Activated T-helper 1 cell treated with anti-CD3 and anti-CD28 coated beads, Interleukin-12 subunit alpha, Interleukin-12 subunit beta, Interleukin-2, Interleukin-4 antibody, amounts not matched to agents 30 ng/mL and 10 ng/mL and 1 ng/mL, durations not matched to agents 14 hours and 24 hours and 36 hours (primary cell): Measurements from ENCODE around the gene TGFA. TPM values are rescaled to one million over a fixed set of nuclear protein-coding genes. Genes with fewer than 3 reads are reported as not detected.

Source experiments
- DNase-seq: peaks from one replicate; pipeline ENCODE4 v3.0.0; 2021; ENCODE audit warnings: low spot score
- H3K27ac Mint-ChIP-seq: one replicate; pipeline ENCODE4 v1.8.0; 2021; ENCODE audit warnings: mild to moderate bottlenecking, mixed read lengths
- H3K27me3 Mint-ChIP-seq: one replicate; pipeline ENCODE4 v1.8.0; 2022; ENCODE audit warnings: mild to moderate bottlenecking, moderate library complexity, mixed read lengths; ENCODE audit not compliant: insufficient read depth
- H3K36me3 Mint-ChIP-seq: one replicate; pipeline ENCODE4 v1.8.0; 2021; ENCODE audit warnings: low read depth, mixed read lengths
- H3K4me1 Mint-ChIP-seq: one replicate; pipeline ENCODE4 v1.8.0; 2021; ENCODE audit warnings: low read depth, mixed read lengths
- H3K4me3 Mint-ChIP-seq: one replicate; pipeline ENCODE4 v1.8.0; 2021; ENCODE audit warnings: mild to moderate bottlenecking, moderate library complexity, mixed read lengths
- H3K9me3 Mint-ChIP-seq: one replicate; pipeline ENCODE4 v1.8.0; 2021; ENCODE audit warnings: mixed read lengths
- intact Hi-C: fragments of 100-400 bp; cut with micrococcal nuclease; formaldehyde crosslinking; loops from one replicate; pipeline ENCODE4 v1.15.1; 2024
- total RNA-seq: library from RNA; stranded (reverse); gene quantifications from 2 replicates; pipeline ENCODE4 v1.2.3, GENCODE V29; 2022

TGFA gene
- total RNA-seq, 1 donor from 2014 or later, result not detected

DNA sequence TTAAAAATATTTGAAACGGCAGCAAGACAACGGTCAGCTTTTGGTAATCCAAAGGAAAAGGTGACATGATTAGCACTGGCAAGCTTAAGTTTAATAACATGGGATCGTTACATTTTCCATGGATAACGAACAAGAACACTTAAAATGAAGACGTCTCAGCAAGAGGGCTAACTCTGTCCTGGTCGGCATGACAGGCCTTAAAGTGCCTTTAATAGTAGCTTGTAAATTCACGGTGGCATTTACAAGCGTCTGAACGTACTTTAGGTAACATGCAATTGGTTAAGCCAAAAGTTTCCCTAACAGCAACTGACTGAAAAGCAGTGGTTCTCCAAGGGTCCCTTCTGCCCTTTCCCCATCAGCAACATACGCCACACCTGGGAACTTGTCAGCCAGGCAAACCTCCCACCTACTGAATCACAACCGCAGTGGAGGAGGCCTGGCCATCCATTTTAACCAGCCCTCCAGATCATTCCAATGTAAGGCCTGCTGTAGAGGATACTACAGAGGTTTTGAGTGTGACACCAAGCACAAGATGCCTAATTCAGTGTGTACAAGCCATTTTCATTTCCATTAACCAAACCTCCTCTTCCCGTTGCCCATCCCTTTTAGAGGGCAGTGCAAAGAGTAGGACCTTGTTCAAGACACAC is 4.4 kb downstream of the TGFA start:
- Mint-ChIP-seq H3K9me3 (no peaks in the 10 kb centered on the region), H3K36me3 (no peaks in the 10 kb centered on the region), H3K27me3 (peaks cover 36% of the 10 kb centered on the region), H3K27ac (no peak overlapping the region), H3K4me1 (peaks cover 16% of the 10 kb centered on the region), H3K4me3 (no peak overlapping the region)
- intact Hi-C loops, result no loop called here
- no peak for DNase-seq

DNA sequence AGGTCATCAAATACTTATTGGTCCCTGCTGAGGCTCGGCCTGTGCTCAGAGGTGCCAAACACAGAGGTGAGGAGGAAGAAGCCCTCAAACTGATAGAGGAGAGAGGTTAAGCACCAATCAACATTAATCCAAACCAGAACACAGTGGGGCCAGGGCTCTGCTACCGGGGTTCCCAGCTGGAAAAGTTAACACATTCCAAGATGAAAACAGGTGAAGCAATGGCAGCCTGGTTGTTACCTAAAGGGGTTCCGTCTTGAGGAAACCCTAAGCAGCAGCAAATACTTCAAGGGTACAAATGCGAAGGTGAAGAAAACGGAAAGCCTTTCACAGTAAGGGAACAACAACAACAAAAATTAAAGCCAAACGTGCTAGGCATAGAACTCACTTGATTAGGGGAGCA is 5.4 kb downstream of the TGFA start:
- peaks cover 12% of the 10 kb centered on the region for H3K4me1 Mint-ChIP-seq

DNA sequence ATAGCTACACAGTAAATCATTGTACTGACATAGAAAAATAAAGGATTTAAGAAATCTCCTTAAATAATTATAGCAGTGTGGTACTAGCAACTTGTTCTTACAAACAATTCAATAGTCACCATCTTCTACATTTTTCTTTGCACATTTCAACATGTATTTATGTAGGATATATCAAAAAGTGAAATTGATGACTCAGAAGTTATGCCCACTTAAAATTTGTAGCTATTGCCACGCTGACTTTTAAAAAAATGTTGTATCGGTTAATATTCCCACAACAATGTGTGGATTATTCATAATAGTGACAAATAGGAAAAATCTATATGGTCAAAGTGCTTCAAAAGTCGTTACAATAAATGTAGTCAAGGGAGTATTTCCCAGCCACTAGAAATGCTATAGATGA is 6.7 kb downstream of the TGFA start:
- H3K4me3 Mint-ChIP-seq, result no peak overlapping the region
- no peaks in the 10 kb centered on the region for H3K9me3 Mint-ChIP-seq
- peaks cover 22% of the 10 kb centered on the region for H3K27me3 Mint-ChIP-seq
- no peaks in the 10 kb centered on the region for H3K36me3 Mint-ChIP-seq
- no peak overlapping the region for H3K27ac Mint-ChIP-seq
- H3K4me1 Mint-ChIP-seq, result no peaks in the 10 kb centered on the region
- no peak for DNase-seq
- intact Hi-C loops, result no loop called here

More for the DNA sequence above, 5.4 kb downstream of the TGFA start:
- Mint-ChIP-seq H3K27me3 (peaks cover 35% of the 10 kb centered on the region), H3K36me3 (no peaks in the 10 kb centered on the region), H3K4me3 (no peak overlapping the region), H3K27ac (no peak overlapping the region), H3K9me3 (no peaks in the 10 kb centered on the region)
- intact Hi-C loops, result no loop called here
- no peak for DNase-seq

DNA sequence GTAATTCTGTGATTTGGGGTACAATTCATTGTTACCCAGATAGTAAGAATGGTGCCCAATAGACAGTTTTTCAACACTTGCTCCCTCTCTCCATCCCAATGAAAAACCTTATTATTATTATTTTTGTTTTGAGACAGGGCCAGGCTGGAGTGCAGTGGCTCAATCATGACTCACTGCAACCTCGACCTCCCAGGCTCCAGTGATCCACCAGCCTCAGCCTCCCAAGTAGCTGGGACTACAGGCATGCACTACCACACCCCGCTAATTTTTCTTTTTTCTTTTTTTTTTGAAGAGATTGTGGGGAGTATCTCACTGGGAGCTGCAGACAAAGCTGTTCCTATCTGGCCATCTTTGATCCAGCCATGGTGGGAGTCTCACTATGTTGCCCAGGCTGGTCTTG is 7.2 kb downstream of the TGFA start:
- Mint-ChIP-seq H3K9me3 (no peaks in the 10 kb centered on the region), H3K4me3 (no peak overlapping the region), H3K4me1 (no peaks in the 10 kb centered on the region)

DNA sequence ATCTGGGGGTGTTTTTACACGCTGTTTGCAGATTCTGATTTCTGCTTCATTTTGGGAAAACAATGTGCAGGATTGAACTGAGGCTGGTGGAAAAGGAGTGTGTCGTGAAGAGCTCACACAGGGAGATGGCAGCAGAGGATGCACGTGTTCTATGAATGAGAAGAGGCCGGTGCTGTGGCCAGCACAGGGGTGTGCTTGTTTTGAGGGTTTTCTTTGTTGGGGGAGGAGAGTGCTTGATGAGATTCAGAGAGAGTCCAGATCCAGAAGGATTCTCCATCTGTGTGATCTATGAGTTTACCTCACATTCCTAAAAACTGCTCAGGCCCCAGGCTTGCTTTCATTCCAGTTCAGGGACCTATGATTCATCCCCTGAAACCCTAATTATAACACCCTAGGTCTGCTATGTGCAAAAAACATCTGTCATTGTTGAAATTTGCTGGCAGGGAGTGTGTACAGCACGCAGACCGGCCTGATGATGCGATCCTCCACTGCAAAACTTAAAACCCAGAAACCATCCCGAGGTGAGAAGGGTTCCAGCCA is 12.1 kb downstream of the TGFA start:
- Mint-ChIP-seq H3K27me3 (peaks cover 17% of the 10 kb centered on the region), H3K9me3 (no peaks in the 10 kb centered on the region), H3K4me1 (no peaks in the 10 kb centered on the region), H3K36me3 (no peaks in the 10 kb centered on the region), H3K27ac (no peak overlapping the region), H3K4me3 (no peak overlapping the region)
- intact Hi-C loops, result no loop called here
- DNase-seq, result no peak

More for the DNA sequence above, 7.2 kb downstream of the TGFA start:
- intact Hi-C loops, result no loop called here
- Mint-ChIP-seq H3K27me3 (peaks cover 21% of the 10 kb centered on the region), H3K27ac (no peak overlapping the region), H3K36me3 (no peaks in the 10 kb centered on the region)
- no peak for DNase-seq

DNA sequence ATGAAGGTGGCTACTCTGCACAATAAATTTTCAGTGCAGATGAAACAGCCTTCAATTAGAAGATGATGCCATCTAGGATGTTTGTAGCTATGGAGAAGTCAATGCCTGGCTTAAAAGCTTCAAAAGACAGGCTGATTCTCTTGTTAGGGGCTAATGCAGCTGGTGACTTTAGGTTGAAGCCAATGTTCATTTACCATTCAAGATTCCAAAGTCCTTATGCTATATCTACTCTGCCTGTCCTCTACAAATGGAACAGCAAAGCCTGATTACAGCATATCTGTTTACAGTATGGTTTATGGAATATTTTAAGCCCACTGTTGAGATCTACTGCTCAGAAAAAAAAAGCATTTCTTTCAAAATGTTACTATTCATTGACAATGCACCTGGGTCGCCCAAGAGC is 15.8 kb downstream of the TGFA start:
- H3K36me3 Mint-ChIP-seq, result no peaks in the 10 kb centered on the region
- no peaks in the 10 kb centered on the region for H3K4me1 Mint-ChIP-seq
- intact Hi-C loops, result no loop called here
- no peak overlapping the region for H3K27ac Mint-ChIP-seq
- peaks cover 8% of the 10 kb centered on the region for H3K9me3 Mint-ChIP-seq
- H3K4me3 Mint-ChIP-seq, result no peak overlapping the region
- H3K27me3 Mint-ChIP-seq, result peaks cover 7% of the 10 kb centered on the region
- no peak for DNase-seq

DNA sequence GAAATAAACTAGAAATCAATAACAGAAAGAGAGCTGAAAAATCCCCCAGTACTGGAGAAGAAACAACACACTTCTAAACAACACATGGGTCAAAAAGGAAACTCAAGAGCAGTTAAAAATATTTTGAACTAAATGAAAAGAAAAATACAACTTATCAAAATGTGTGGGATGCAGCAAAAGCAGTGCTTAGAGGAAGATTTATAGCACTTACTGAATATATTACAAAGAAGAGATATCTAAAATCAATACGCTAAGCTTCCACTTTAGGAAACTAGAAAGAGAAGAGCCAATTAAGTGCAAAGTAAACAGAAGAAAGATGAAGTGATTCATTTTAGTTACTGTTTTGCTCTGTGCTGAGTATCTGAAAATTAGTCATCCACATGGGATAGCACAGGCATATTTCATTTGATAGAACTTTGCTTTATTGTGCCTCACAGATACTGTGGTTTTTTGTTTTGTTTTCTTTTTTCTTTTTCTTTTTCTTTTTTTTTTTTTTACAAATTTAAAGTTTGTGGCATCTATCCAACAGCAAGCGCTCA is 17.0 kb downstream of the TGFA start:
- peaks cover 5% of the 10 kb centered on the region for H3K27me3 Mint-ChIP-seq
- intact Hi-C loops, result no loop called here
- peaks cover 2% of the 10 kb centered on the region for H3K4me1 Mint-ChIP-seq
- no peak overlapping the region for H3K4me3 Mint-ChIP-seq
- H3K36me3 Mint-ChIP-seq, result peaks cover under 1% of the 10 kb centered on the region
- DNase-seq, result no peak
- H3K27ac Mint-ChIP-seq, result no peak overlapping the region
- H3K9me3 Mint-ChIP-seq, result peaks cover 11% of the 10 kb centered on the region

DNA sequence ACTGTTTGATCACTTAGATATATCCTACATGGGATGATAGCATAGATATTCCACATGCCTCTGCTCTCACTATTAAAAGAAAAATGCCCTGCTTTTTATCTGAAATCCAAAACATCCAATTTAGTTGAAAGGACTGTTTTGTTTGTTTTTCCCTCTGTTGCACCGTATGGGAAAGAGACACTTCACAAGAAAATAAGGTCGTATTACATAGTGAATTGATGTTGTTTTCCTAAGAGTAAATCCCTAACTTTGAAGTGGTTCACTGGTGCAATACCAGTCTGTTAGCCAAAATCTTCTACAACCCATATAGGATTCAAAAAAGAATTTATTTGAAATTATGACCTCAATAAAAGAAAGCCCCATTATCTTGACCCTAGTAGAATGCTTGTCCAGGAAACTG is 18.1 kb downstream of the TGFA start:
- H3K9me3 Mint-ChIP-seq, result peaks cover 11% of the 10 kb centered on the region
- peaks cover 3% of the 10 kb centered on the region for H3K36me3 Mint-ChIP-seq
- peaks cover 6% of the 10 kb centered on the region for H3K4me1 Mint-ChIP-seq
- H3K4me3 Mint-ChIP-seq, result no peak overlapping the region
- peaks cover 2% of the 10 kb centered on the region for H3K27me3 Mint-ChIP-seq
- DNase-seq, result no peak
- intact Hi-C loops, result no loop called here
- H3K27ac Mint-ChIP-seq, result no peak overlapping the region

DNA sequence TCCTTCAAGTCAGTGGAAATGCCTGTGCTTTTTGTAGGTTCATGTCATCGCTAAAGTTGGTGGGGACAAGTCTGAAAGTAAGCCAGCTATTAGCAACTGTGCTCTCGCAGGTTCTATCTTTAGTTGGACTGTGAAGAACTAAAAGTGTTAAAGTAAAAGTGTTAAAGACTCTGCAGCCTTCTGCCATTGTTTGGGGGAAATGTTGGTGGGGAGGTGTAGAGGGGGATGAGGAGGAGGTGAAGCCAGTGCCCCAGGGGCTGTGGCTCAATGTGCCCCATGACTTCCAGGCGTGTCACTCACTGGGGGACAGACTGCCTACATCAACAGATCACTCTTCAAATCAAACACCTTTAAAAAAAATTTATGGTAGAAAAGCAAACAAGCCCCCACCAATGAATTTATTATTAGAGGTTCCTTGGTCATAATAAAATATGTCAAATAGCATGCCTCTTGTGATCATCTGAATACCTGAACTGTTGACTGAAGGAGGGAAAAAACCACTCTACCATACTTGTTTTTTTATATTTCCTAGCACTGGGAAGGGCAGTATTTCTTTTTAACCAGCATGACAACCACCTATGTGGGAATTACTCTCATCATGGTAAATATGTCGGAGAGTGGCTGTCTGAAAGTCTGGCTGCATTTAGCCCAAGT is 19.3 kb downstream of the TGFA start:
- Mint-ChIP-seq H3K9me3 (peaks cover 11% of the 10 kb centered on the region), H3K4me1 (peaks cover 6% of the 10 kb centered on the region), H3K4me3 (no peak overlapping the region), H3K27me3 (peaks cover 6% of the 10 kb centered on the region), H3K36me3 (peaks cover 3% of the 10 kb centered on the region), H3K27ac (no peak overlapping the region)
- intact Hi-C loops, result no loop called here
- no peak for DNase-seq

DNA sequence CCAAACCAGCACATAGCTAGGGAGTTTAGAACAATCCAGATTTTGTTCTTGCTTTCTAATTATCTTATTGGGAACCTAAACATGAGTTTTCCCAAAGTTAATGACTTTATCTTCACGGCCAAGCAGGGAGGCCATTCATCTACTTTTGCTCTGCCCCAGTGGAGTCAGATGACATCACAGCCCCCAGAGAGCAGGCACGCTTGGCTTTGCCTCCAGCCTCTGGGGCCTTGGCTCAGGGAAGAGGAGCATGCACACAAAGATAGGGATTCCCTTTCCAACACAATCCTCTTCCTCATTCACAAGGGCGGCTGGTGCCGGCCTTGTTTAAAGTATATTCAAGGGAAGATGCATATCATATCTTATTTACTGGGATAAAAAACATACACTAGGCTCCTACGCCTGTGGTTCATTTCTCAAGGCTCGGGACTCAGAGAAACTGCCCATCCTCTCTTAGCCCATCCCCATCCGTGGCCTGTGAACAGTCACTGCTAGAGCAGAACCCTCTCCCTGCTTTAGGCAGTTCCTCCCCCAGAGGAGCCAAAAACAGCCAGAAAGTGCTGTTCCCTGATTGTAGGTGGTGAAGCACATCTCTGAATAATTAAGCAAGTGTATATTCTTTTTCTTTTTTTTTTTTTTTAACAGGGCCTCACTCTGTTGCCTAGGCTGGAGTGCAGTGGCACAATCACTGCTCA is 21.2 kb downstream of the TGFA start:
- no peak for DNase-seq
- Mint-ChIP-seq H3K27me3 (peaks cover 4% of the 10 kb centered on the region), H3K4me3 (no peak overlapping the region), H3K9me3 (peaks cover 11% of the 10 kb centered on the region), H3K36me3 (peaks cover 3% of the 10 kb centered on the region), H3K4me1 (peaks cover 6% of the 10 kb centered on the region), H3K27ac (no peak overlapping the region)
- intact Hi-C loops, result no loop called here

DNA sequence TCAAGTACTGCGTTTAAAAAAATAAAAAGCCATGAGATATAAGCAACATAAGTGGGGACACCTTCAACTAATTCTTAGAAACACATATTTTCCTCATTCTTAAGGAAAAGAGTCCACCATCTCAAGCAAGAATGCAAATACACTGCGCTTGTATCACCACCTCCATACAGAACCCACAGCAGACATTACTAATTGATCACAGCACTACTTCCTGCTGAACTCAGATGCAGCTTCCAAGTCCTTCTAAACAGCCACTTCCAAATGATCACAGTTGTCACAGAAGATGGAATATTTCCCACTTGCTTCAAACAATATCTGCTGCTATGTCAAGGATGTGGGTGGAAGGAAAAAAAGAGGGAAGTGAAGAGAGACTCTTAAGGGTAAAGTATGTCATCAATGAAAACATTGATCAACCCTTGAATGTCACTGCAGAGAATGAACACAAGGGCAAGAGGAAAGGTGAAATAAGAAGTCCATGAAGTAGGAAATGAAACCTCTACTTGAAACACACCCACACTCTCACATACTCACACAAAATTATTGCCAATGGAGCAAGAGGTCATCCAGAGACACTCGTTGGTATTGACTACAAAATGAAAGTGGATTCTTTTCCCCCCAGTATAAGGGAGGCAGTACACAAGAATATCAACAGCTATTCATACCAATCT is 22.1 kb downstream of the TGFA start:
- Mint-ChIP-seq H3K27me3 (peaks cover 4% of the 10 kb centered on the region), H3K36me3 (peaks cover 3% of the 10 kb centered on the region), H3K4me3 (no peak overlapping the region), H3K9me3 (peaks cover 11% of the 10 kb centered on the region), H3K27ac (no peak overlapping the region), H3K4me1 (peaks cover 6% of the 10 kb centered on the region)
- no peak for DNase-seq
- intact Hi-C loops, result no loop called here

DNA sequence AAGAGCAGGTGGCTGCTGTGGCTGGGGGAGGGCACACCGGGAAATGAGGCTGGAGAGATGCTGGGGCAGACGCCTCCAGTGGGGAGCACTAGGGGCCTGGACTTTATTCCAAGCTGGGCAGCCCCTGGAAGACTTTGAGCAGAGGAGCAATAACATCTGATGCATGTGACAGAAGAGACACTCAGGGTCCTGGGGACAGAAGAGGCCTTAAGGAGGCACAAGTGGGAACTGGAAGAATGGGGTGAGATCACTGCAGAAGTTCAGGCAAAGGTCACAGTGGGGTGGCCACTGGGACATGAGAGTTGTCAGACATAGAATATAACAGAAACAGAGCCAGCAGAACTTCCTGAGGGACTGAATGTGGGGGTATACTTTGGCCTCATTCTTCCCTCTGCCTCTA is 24.0 kb downstream of the TGFA start:
- H3K27ac Mint-ChIP-seq, result no peak overlapping the region
- peaks cover 4% of the 10 kb centered on the region for H3K27me3 Mint-ChIP-seq
- DNase-seq, result no peak
- intact Hi-C loops, result no loop called here
- peaks cover 3% of the 10 kb centered on the region for H3K9me3 Mint-ChIP-seq
- no peak overlapping the region for H3K4me3 Mint-ChIP-seq
- peaks cover 6% of the 10 kb centered on the region for H3K4me1 Mint-ChIP-seq
- H3K36me3 Mint-ChIP-seq, result peaks cover 3% of the 10 kb centered on the region
